Liver (tissue), 9 donors: ENCODE data around the gene SYNGR4. TPM values are rescaled to one million over a fixed set of nuclear protein-coding genes. Genes with fewer than 3 reads are reported as not detected.

Experiments used
- DNase-seq: peaks from one replicate; pipeline ENCODE4 v3.0.0-alpha.2; 2017; ENCODE audit warnings: low spot score
- H3K27ac ChIP-seq, 2 donors: one replicate each; pipeline ENCODE4 v1.7.0; 2013; ENCODE audit warnings: inconsistent platforms in 2 of 2, low read length in 2 of 2, control low read depth in 1 of 2, low read depth in 1 of 2, mild to moderate bottlenecking in 1 of 2
- H3K27me3 ChIP-seq, 4 donors: one replicate each; pipeline versions ENCODE4 v1.6.1 to v1.7.0; 2013; ENCODE audit warnings: low read length in 3 of 4, inconsistent platforms in 1 of 4, mild to moderate bottlenecking in 1 of 4, moderate library complexity in 1 of 4; ENCODE audit not compliant: control insufficient read depth in 4 of 4, insufficient read depth in 4 of 4
- H3K36me3 ChIP-seq, 4 donors: one replicate each; pipeline versions ENCODE4 v1.6.1 to v1.7.0; 2013; ENCODE audit warnings: low read length in 3 of 4, mild to moderate bottlenecking in 3 of 4, low read depth in 1 of 4, moderate library complexity in 1 of 4; ENCODE audit not compliant: control insufficient read depth in 4 of 4, insufficient read depth in 3 of 4
- H3K4me1 ChIP-seq, 4 donors: one replicate each; pipeline versions ENCODE4 v1.6.1 to v1.7.0; 2013; ENCODE audit warnings: low read length in 3 of 4, mild to moderate bottlenecking in 3 of 4, moderate library complexity in 1 of 4; ENCODE audit not compliant: control insufficient read depth in 4 of 4, insufficient read depth in 4 of 4
- H3K4me3 ChIP-seq, 3 donors: one replicate each; pipeline versions ENCODE4 v1.6.1 to v1.7.0; 2013; ENCODE audit warnings: low read length in 3 of 3, control low read depth in 1 of 3, low read depth in 1 of 3, mild to moderate bottlenecking in 1 of 3
- H3K9ac ChIP-seq, 2 donors: one replicate each; pipeline ENCODE4 v1.7.0; 2013; ENCODE audit warnings: low read length in 2 of 2, mild to moderate bottlenecking in 2 of 2, moderate library complexity in 2 of 2, control low read depth in 1 of 2, low read depth in 1 of 2
- H3K9me3 ChIP-seq, 4 donors: one replicate each; pipeline versions ENCODE4 v1.6.1 to v1.7.0; 2013; ENCODE audit warnings: low read length in 3 of 4; ENCODE audit not compliant: control insufficient read depth in 4 of 4
- FOXA1 ChIP-seq: IDR thresholded peaks from 2 replicates; pipeline ENCODE4 v1.6.1; 2016; ENCODE audit warnings: antibody characterized with exemption
- FOXA2 ChIP-seq: IDR thresholded peaks from 2 replicates; pipeline ENCODE4 v1.6.1; 2016; ENCODE audit warnings: antibody characterized with exemption
- GABPA ChIP-seq, 2 donors: IDR thresholded peaks in 1 of 2; conservative IDR thresholded peaks in 1 of 2; 2 replicates each; pipeline ENCODE4 v1.6.1; 2016; ENCODE audit warnings: antibody characterized with exemption in 2 of 2, mild to moderate bottlenecking in 1 of 2, moderate library complexity in 1 of 2
- HNF4A ChIP-seq, 2 donors: conservative IDR thresholded peaks; 2 replicates each; pipeline ENCODE4 v1.6.1; 2016; ENCODE audit warnings: antibody characterized with exemption in 2 of 2, mild to moderate bottlenecking in 2 of 2
- JUND ChIP-seq, 2 donors: IDR thresholded peaks; 2 replicates each; pipeline ENCODE4 v1.6.1; 2016; ENCODE audit warnings: antibody characterized with exemption in 2 of 2
- NR2F2 ChIP-seq: IDR thresholded peaks from 2 replicates; pipeline ENCODE4 v1.6.1; 2016; ENCODE audit warnings: antibody characterized with exemption
- RAD21 ChIP-seq, 2 donors: IDR thresholded peaks; 2 replicates each; pipeline ENCODE4 v1.6.1; 2016; ENCODE audit warnings: antibody characterized with exemption in 2 of 2, mild to moderate bottlenecking in 2 of 2
- RXRA ChIP-seq, 2 donors: IDR thresholded peaks; 2 replicates each; pipeline ENCODE4 v1.6.1; 2017 to 2018; ENCODE audit warnings: antibody characterized with exemption in 2 of 2, mild to moderate bottlenecking in 1 of 2
- SP1 ChIP-seq: IDR thresholded peaks from 2 replicates; pipeline ENCODE4 v1.6.1; 2018; ENCODE audit warnings: antibody characterized with exemption, mild to moderate bottlenecking
- YY1 ChIP-seq: IDR thresholded peaks from 2 replicates; pipeline ENCODE4 v1.6.1; 2016; ENCODE audit warnings: antibody characterized with exemption, mild to moderate bottlenecking
- WGBS: extraction: QIAGEN DNeasy Blood & Tissue Kit; methylation state at CpG from one replicate; pipeline ENCODE4 v1.1.7; 2013; 5-methylcytosine and 5-hydroxymethylcytosine counted together
- polyA plus RNA-seq, 2 donors: library from polyadenylated mRNA; stranded (reverse) in 1 of 2; unstranded in 1 of 2; fragments of 200-250 nt in 1 of 2; fragments of >200 nt in 1 of 2; fragmentation: Nextera tagmentation in 1 of 2; extraction: Ambion mirVana in 1 of 2; gene quantifications; one replicate each; pipeline versions ENCODE4 v1.2.1 to v1.2.3, GENCODE V29; 2013 to 2015
- total RNA-seq, 2 donors: library from RNA; depleted of rRNA; stranded (reverse); fragments of >200 nt; gene quantifications; one replicate each; pipeline ENCODE4 v1.2.3, GENCODE V29; 2014
- TF ChIP-seq, protein P1 (sequence below): IDR thresholded peaks from 2 replicates; pipeline ENCODE4 v1.6.1; 2016; ENCODE audit warnings: antibody characterized with exemption
- TF ChIP-seq, protein P2 (sequence below): IDR thresholded peaks from 2 replicates; pipeline ENCODE4 v1.6.1; 2016; ENCODE audit warnings: antibody characterized with exemption
- donor health status: healthy.
- donor health status: healthy.
- donor health status: healthy.
- donor health status: healthy.
- donor health status: healthy.

SYNGR4 gene
- total and polyA plus RNA-seq, 4 donors: 0.09 TPM; not detected in 3

DNA sequence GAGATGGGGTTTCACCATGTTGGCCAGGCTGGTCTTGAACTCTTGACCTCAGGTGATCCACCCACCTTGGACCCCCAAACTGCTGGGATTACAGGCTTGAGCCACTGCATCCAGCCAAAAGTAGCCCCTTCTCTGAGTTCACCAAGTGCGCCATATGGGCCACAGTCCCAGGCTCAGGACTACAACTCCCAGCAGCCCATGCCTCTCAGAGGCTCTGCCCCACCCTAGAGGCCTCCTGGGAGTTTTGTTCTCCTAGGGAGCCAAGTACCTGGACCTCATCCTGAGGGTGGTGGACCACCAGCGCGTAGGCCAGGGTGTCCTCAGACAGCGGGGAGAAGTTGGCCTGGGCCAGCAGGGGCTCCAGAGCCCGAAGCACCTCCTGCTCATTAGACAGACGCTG, 19.3 kb upstream of the SYNGR4 start (continued):
- TF ChIP-seq, protein P1, sequence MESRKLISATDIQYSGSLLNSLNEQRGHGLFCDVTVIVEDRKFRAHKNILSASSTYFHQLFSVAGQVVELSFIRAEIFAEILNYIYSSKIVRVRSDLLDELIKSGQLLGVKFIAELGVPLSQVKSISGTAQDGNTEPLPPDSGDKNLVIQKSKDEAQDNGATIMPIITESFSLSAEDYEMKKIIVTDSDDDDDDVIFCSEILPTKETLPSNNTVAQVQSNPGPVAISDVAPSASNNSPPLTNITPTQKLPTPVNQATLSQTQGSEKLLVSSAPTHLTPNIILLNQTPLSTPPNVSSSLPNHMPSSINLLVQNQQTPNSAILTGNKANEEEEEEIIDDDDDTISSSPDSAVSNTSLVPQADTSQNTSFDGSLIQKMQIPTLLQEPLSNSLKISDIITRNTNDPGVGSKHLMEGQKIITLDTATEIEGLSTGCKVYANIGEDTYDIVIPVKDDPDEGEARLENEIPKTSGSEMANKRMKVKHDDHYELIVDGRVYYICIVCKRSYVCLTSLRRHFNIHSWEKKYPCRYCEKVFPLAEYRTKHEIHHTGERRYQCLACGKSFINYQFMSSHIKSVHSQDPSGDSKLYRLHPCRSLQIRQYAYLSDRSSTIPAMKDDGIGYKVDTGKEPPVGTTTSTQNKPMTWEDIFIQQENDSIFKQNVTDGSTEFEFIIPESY: no peak

DNA sequence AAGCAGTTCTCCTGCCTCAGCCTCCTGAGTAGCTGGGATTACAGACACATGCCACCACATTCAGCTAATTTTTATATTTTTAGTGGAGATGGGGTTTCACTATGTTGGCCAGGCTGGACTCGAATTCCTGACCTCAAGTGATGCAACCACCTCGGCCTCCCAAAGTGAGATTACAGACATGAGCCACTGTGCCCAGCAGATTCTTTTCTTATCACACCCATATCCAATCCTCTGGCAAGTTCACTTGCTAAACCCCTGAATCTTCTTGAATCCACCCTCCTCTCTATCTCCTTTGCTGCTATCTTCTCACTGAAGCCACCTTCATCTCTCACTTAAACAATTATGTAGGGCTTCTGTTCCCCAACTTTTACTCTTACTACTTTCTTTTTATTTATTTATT, 18.0 kb upstream of the SYNGR4 start:
- Histone ChIP-seq H3K4me1 (no peaks in the 10 kb centered on the region), H3K36me3 (peaks cover 0 to 8% (median 4%) of the 10 kb centered on the region in 4 donors), H3K9me3 (no peaks in the 10 kb centered on the region), H3K27ac (no peak overlapping the region), H3K27me3 (no peaks in the 10 kb centered on the region), H3K9ac (no peak overlapping the region), H3K4me3 (no peak overlapping the region)
- WGBS: 99% methylated on average over 2 of the region's 2 CpGs
- no peak for DNase-seq
- TF ChIP-seq JUND (IDR thresholded peaks at IDR 0.05) (no peak), RXRA (IDR thresholded peaks at IDR 0.05) (no peak)

DNA sequence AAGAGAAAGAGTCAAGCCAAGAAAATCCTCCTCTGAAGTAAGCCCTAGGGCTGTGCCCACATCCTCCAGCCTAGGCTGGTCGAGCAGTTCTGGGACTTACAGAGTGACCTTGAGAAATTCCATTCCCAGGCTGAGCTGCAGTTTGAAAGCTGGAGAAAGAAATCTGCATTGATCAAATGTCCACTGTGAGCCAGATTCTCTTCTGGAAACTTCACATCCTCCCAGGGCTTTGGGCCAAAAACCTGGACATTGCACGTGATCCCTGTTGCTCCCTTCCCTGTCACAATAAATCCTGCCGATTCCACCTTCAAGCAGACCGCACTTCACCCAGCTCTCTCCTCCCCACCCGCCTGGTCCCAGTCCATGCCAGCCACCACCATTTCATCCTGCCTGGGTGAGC, 16.1 kb upstream of the SYNGR4 start:
- Histone ChIP-seq H3K4me1 (no peaks in the 10 kb centered on the region), H3K4me3 (no peak overlapping the region), H3K27ac (no peak overlapping the region), H3K36me3 (no peaks in the 10 kb centered on the region), H3K9ac (no peak overlapping the region), H3K27me3 (no peaks in the 10 kb centered on the region), H3K9me3 (no peaks in the 10 kb centered on the region)
- TF ChIP-seq GABPA (IDR thresholded peaks at IDR 0.05 in 1 of 2, conservative IDR thresholded peaks at IDR 0.05 in 1 of 2) (no peak), FOXA2 (no peak), RXRA (IDR thresholded peaks at IDR 0.05) (no peak), NR2F2 (no peak)
- TF ChIP-seq, protein P2, sequence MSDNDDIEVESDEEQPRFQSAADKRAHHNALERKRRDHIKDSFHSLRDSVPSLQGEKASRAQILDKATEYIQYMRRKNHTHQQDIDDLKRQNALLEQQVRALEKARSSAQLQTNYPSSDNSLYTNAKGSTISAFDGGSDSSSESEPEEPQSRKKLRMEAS: no peak
- DNase-seq: no peak
- WGBS: 45% methylated on average over 5 of the region's 5 CpGs

DNA sequence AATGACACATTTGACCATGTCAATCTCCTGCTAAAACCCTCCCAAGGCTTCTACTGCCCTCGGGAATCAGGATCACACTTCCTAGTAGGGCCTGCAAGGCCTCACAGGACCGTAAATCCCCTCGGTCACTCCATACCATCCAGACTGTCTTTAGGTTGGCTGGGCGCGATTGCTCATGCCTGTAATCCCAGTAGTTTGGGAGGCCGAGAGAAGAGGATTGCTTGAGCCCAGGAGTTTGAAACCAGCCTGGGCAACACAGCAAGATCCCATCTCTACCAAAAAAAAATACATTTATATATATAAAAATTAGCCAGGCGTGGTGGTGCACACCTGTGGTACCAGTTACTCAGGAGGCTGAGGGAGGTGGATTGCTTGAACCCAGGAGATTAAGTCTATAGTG, 15.4 kb upstream of the SYNGR4 start:
- Histone ChIP-seq H3K4me3 (no peak overlapping the region), H3K9ac (no peak overlapping the region), H3K9me3 (no peaks in the 10 kb centered on the region), H3K27me3 (no peaks in the 10 kb centered on the region), H3K36me3 (no peaks in the 10 kb centered on the region), H3K27ac (no peak overlapping the region), H3K4me1 (no peaks in the 10 kb centered on the region)
- 95% methylated on average over 7 of the region's 7 CpGs for WGBS
- DNase-seq: no peak
- no peak for TF ChIP-seq GABPA (IDR thresholded peaks at IDR 0.05 in 1 of 2, conservative IDR thresholded peaks at IDR 0.05 in 1 of 2)
- no peak for TF ChIP-seq JUND (IDR thresholded peaks at IDR 0.05)
- TF ChIP-seq YY1: no peak
- TF ChIP-seq RAD21 (IDR thresholded peaks at IDR 0.05): no peak
- TF ChIP-seq RXRA (IDR thresholded peaks at IDR 0.05): no peak
- TF ChIP-seq SP1: no peak
- TF ChIP-seq, protein P2: no peak
- no peak for TF ChIP-seq FOXA1
- no peak for TF ChIP-seq NR2F2
- TF ChIP-seq HNF4A (conservative IDR thresholded peaks at IDR 0.05): no peak
